ENCODE results near the gene OPRL1.

The OPRL1 gene

DNA sequence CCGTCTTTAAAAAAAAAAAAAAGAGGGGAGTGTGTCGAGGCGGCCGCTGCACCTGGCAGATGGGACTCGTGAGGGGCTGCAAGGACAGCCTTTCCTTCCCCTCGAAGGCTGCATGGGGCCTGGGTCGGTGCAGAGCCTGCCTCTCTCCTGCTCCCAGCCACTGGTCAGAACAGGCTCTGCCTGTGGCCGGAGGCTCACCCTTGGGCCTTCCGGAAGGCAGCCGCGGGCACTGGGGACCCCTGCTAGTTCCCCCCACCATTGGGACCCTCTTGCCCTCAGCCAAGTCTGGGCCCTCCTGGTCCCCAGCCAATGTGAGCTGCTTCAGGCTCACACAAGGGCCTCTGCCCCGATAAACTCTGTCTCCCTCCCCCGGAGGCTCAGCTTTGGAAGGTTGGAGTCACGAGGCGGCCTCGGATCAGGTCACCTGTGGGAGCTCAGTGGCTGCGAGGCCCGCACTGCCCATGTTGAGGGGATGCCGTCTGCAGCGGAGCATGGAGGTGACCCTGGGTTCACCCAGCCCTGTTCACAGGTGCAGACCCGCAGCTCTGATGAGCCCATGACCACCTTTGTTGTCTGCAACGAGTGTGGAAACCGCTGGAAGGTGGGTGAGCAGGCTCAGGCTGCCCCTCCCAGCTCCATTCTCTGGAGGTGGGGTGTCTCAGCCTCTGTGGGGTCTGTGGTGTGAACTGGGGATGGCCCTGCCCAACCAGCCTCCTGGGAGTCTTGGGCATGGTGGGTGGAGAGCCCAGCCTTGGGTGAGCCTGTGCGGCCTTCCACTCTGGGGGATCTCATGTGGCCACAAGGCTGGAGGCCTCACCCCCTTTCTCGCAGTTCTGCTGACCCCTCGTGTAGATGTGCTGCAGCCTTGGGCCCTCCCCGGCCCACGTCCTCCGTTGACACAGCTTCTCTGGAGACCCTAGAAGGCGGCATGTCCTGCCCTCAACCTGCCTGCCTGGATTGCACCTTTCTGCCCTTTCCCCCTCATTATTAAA lies 8.2 kb upstream of the OPRL1 start:
- DNase-seq (ENCODE audit: low read depth, low spot score) = no peak

DNA sequence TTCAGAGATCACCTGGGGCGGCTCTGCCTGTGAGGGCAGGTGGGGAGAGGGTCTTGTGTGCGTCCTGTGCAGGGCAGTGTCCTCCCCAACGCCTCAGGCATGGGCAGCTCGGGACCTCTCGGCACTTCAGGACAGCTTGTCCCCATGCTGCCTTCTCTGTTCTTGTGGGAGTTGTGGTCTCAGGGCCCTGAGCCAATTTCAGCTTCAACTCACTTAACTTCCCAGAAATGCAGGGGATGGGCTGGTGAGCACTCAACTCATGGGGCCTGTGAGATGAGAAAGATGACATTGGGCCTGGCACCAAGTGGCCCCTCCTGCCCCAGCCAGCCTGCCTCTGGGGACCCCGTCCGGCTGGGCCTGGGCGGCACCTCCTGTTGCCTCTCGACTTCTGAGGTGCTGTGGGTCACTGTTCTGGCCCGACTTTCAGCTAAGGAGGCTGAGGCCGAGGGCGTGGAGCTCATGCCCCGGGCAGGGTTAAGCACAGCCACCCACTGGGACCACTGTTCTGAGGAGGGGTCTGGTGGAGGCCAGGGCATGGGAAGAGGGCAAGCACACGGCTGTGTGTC lies 7.3 kb upstream of the OPRL1 start:
- no peak for DNase-seq (ENCODE audit: low read depth, low spot score)

DNA sequence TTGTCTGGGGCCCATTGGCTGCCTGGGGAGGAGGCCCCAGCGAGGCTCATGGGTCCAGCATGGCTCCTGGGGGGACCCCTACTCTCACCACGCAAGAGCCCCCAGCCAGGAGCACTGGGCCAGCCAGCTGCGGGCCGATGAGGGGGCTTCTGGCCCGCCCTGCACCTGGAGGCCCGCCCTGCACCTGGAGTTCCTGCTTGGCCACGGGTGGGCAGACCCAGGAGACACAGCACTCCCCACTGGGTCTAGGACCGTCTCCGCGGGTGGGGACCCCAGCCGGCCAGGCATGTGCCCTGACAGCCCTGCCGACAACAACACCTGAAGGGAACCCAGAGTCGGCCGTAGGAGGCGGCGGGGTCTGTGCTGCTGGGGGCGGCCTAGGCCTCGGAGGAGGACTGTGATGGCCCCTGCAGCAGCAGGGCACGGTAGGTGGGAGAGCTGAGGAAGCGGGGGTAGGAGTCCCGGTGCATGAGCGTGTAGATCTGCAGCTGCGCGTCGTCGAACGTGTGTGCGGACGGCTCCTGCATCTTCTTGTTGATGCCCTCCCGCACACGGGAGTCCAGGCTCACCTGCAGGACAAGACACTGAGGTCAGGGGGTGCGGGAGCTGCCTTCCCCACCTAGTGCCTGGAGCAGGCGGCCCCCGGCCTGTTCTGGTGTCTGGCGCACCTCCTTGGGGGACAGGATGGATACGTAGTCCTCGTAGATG lies 6.3 kb upstream of the OPRL1 start:
- no peak for DNase-seq (ENCODE audit: low read depth, low spot score)

DNA sequence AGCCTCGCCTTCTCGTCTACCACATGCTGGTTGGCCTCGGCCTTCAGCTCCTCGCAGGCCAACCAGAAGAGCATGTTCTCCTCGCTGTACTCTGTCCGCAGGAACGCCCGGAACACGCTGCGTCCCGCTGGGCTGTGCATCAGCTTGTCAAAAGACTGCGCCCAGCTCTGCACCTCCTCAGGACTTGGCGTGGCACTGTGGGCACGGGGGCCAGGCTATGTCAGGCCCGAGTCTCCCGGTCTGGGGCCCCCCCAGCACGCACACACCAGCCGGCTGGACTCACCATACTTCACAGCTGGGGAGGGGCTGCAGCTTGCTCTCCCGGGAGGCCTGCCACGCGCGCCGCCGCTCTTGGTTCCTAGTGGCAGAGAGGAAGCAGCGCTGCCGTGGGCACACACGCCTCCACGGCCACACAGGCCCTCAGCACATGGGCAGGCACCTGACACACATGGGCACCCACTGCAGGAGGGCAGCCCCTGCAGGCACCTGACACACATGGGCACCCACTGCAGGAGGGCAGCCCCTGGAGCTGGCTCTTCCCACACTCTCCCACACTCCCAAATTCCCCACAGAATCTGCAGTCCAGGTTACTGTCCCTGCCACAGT lies 5.6 kb upstream of the OPRL1 start:
- no peak for DNase-seq (ENCODE audit: low read depth, low spot score)

DNA sequence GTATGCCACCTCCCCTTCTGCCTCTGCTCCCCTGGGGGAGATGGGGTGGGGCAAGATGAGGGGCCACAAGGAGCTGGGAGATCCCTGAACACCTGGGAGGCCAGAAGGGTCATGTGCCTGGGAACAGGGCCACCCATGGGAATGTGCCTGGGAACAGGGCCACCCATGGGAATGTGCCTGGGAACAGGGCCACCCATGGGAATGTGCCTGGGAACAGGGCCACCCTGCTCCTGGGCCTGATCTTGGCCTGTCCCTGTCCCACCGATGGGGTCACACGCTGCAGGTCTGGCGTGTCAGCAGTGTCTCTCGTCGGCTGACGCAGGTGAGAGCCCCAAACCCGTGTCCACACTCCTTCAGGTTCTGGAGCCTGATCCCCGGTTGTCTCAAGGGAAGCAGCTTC lies 4.9 kb upstream of the OPRL1 start:
- no peak for DNase-seq (ENCODE audit: low read depth, low spot score)

DNA sequence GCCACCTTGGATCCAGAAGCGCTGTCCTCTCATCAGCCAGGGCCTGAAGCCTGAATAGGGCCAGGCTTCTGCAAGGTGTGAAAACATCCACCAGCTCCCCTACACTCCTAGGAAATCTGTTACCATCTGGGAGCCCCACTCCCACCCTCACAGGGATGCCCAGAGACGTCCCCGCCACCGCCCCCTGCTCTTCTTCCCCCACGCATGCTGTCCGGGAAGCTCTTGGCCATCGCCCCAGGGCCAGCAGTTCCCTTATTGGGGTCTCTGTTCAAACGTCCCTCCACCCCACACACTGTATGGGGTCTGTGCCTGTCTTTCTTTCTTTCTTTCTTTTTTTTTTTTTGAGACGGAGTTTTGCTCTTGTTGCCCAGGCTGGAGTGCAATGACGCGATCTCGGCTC lies 4.3 kb upstream of the OPRL1 start:
- no peak for DNase-seq (ENCODE audit: low read depth, low spot score)

DNA sequence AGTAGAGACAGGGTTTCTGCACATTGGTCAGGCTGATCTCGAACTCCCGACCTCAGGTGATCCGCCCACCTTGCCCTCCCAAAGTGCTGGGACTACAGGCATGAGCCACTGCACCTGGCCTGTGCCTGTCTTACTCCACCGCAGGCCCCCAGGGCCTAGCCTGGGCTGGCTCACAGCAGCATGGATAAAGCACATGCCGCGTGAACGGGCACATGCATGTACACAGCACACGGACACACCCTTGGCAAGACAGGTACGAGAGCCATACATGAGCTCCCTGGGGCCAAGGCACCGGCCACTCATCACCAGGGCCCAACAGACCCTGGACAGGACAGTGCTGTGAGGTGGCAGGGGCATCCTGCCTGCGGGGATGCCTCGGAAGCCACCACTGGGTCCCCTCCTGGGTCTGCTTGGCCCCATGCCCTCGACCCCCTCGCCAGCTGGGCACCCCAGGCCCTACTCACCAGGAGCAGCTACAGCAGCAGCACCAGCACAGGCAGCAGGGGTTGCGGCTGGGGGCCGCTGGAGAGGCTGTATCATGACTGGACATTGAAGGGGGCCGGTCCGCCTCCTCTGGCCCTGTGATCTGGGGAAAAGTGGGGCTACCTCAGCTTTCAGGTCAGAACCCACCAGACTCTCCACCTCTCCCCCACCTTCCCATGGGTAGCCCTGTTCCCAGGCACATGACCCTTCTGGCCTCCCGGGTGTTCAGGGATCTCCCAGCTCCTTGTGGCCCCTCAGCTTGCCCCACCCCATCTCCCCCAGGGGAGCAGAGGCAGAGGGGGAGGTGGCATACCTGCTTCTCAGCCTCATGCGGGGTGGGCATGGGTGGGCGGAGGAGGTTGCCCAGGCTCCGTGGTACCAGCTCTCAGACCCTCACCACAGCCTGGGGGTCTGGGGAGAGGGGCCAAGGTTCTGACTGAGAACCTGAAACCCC lies 3.6 kb upstream of the OPRL1 start:
- DNase-seq (ENCODE audit: low read depth, low spot score) = no peak

DNA sequence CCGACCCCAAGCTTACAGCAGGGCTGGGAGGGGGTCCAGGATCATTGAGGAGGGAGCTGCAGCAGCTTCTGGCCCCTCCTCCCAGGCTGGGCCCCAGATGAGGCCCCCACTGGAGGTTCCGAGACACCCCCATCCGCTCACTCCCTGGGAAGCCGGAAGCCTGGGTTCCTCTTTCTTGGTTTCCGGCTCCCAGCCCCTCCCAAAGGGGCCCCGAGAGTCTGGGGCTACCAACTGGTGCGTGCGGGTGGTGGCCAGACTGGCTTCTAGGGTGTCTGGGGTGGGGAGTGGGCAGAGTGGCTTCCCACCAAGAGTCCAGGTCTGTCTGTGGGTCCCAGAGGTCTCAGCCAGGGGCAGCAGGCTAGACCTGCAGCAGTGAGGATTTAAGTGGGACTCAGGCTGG lies 2.8 kb upstream of the OPRL1 start:
- DNase-seq (ENCODE audit: low read depth, low spot score) = no peak

DNA sequence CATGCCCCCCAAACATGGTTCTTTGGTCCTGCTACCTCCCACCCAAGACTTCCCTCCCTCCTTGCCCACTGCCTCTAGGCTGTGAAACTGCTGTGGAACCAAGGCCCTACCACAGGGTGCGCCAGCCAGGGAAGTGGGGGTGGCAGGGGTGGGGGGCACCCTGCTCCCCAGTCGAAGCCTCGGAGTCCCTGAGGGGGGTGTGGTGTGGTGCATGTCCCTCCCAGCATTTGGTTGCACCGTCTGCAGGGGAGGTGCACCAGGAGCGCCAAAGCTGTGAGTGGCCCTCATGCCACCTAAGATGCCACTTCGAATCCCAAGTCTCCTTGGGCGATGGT lies 2.4 kb upstream of the OPRL1 start:
- no peak for DNase-seq (ENCODE audit: low read depth, low spot score)

DNA sequence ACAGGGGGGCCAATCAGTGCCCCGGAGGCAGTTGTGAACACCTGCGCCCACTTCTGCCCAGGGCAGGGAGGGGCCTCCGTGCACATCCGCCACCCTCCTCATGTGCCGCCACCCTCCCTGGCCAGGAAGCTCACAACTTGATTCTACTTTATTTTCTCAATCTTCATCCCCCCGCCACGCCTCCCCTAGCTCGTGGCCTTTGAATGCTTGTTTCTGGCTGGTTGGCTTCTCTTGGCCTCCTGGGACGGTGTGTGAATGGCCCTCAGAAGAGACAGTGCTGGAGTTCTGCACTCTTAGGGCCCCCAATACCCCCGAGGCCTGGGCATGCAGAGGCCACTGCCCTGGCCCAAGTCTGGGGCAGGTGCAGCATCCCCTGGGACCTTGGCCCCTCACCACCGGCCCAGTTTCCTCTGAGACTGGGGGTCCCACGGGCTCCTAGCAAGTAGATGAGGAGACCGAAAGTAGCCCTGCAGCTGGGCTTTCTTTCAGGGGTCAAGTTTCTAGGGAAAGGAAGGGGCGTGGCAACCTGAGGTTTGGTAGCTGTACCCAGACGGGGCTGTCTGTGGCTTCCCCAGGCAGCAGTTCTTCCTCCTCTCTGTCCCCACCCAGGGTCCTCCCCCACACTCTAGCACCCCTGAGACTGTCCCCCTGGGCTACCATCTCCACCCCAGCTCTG lies 1.9 kb upstream of the OPRL1 start:
- DNase-seq (ENCODE audit: low read depth, low spot score) = no peak

DNA sequence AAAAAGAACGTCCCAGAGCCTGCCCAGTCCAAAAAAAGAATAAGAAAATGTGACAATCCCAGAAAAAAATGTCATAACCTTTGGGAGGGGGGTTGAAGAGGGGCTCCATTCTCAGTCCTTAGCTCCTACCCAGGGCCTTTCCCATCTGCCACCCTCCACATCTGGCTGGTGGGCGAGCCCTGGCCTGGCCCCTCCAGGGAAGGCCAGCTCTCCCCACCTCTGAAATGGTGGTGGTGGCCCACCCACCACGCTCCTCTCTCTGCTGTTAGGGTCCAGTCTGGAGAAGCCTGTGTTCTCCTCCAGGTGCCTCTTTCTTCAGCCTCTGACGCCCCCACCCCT lies 979 bp upstream of the OPRL1 start:
- DNase-seq (ENCODE audit: low read depth, low spot score) = no peak

DNA sequence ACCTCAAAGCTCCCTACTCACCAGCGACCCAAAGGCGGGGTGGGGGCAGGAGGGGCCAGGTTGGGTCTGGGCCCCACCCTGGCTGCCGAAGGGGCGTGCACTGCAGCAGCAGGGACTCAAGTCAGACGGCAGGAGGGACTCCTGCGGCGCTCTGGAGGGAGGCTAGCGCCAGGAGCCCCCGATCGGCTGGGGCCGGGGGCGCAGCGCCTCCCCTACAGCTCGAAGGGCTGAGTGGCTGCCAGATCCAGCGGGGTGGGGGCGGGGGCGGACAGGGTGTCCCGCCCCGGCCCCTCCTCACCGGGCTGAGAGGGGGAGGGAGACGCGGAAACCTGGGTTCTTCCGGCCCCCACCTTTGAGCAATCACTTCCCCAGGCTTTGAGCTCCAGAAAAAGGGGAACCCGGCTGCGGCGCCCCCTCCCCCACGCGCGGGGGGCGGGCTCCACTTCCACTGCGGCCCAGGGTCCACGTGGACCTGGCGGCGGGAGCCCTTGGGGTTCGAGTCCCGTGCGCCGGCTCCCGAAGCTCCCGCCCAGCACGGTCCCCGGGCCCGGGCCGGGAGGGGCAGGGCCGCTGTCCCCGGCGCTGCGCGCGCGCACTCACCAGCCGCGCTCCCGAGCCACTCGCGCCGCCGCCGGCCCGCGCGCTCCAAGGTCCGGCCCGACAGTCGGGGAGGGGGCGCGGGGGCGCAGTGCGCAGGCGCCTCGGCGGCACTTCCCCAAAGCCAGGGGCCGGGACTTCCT lies 439 bp upstream of the OPRL1 start, which contains the start of gene RGS19:
TSS of gene RGS19 (minus strand) at position 246 of the 740 bp plus-strand sequence. CDS start 2,632 bp downstream, outside the sequence.
- DNase-seq (ENCODE audit: low read depth, low spot score) = peak; percentile 59

DNA sequence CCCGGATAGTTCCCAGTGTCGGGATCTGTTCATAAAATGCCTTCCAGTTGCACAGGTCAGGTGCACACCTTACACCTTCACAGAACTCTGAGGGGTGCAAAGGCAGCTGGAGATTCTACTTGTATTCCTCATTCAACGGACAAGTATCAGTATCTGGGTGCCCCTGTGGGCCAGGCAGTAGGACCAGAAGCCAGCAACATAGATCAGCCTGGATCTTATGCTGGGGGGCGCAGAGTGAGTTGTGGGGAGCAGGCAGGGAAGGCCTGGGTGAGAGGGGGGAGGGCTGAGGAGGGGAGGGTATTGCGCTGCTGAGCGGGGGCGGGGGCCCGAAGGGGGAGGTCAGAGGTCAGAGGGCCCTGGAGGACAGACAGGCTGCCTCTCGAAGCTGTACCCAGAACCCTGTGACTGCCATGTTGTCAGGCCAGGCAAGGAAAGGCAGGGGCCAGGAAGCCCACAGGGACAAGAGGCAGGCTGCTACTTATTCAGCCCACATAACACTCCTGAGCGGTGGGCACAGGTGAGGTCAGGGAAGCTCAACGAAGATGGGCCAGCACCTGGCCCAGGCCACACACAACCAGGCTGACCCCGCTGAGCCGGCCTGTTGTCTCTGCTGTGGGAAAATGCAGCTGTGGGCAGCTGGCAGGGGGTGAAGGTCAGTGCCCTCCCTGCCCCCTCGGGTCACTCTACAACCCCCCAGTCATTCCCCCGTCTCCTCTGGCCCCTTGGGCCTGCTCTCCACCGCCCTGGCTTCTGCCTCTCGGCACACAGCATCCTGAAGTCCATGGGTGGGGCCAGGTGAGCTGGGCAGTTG lies 1.1 kb downstream of the OPRL1 start:
- no peak for DNase-seq (ENCODE audit: low read depth, low spot score)

DNA sequence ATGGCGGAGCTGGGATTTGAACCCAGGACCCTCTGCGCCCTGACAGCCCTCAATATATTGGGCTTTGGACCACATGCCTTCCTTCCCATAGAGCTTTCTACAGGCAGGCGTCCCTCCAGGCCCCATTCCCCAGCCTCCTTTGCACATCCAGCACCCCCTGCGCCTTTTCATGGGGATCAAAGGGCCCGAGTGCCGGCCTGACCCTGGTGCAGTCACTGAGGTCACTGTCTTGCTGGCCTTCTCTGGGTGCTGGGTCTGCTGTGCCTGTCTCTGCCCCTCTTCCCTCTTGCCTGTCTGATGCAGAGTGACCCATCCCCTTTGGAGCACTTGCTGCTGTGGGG lies 1.7 kb downstream of the OPRL1 start:
- DNase-seq (ENCODE audit: low read depth, low spot score) = no peak

DNA sequence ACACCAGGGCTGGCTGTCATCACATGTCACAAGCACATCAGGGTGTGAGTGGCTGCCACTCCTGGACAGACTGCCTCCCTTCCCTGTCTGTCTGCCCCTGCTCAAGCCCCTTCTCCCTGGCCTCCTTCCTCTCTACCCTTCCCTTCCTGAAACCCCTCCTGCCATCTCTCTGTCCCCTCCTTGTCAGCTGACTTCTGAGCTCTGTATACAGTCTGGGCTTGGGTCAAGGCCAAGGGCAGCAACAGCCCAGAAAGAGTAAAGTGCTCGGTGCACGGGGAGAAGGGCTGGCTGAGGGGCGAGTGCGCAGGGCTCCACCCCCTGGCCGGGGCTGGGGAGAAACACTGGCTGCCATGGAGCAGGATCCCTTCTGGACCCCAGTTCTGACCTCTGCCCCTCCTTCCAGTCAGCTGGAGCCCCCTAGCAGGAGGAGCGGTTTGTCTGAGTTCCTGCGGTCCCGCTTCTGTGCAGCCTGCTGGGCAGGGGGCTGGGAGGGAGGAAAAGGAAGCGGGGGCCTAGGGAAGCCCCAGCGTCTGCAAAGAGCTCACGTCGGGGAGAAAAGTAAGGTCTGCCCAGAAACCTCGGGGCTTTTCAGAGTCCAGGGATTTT lies 2.3 kb downstream of the OPRL1 start:
- no peak for DNase-seq (ENCODE audit: low read depth, low spot score)

DNA sequence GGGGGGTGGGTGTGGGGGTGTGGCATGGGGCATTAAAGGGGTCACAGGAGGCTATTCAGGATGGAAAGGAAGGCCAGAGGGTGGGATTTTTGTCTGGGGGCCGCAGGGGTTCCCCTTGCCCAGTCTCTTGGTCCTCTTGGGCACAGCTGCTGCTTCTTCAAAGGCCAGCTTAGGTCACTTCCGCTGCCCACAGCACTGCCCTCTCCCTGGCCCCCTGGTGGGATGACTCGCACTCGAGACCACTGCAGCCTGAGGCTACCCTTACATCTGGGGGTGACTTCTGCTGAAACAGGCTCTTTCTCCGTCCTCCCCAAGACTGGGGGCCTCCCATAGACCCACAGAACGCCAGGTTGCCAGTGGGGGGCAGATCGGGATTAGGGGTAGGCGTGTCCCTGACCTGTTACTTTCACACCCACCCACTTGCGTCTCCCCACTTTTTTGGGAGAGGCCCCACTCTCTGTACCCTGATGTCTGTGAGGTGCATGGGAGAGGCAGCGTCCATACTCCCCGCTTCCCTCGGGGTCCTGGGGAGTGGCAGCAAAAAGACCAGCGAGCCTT lies 3.0 kb downstream of the OPRL1 start:
- no peak for DNase-seq (ENCODE audit: low read depth, low spot score)

DNA sequence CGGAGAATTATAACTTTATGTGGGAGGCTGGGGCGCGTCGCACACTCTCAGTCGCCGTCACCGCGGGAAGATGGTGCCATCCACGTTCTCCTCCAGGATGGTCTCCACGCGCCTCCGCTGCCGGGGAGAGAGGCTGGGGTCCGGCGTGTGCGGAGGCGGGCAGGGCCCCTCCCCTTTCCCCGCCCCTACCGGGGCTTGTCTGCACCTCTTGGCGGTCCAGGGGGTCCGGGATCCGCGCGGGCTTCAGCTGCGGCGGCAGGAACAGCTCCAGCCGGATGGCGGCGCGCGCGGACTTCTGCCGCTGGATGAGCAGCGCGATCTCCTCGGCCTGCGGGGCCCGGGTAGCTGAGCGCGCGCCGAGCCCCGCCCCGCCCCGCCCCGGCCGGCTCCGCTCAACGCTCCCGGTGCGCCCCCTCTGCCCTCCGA lies 3.5 kb downstream of the OPRL1 start:
- peak; percentile 87 for DNase-seq (ENCODE audit: low read depth, low spot score)

Measured in ELF-1 (cell line).